Germinal center (tissue), 1 donor: ENCODE results near the gene EPB41.
"Not testable (repeated sequence)": the region's sequence is repeated elsewhere in the genome, so short reads cannot be mapped to it uniquely, and the experiment has no call there.

Experiments used
- DNase-seq: peaks from one replicate; pipeline ENCODE4 v3.0.0; 2012; ENCODE audit warnings: mixed read lengths, low spot score

EPB41 gene

DNA sequence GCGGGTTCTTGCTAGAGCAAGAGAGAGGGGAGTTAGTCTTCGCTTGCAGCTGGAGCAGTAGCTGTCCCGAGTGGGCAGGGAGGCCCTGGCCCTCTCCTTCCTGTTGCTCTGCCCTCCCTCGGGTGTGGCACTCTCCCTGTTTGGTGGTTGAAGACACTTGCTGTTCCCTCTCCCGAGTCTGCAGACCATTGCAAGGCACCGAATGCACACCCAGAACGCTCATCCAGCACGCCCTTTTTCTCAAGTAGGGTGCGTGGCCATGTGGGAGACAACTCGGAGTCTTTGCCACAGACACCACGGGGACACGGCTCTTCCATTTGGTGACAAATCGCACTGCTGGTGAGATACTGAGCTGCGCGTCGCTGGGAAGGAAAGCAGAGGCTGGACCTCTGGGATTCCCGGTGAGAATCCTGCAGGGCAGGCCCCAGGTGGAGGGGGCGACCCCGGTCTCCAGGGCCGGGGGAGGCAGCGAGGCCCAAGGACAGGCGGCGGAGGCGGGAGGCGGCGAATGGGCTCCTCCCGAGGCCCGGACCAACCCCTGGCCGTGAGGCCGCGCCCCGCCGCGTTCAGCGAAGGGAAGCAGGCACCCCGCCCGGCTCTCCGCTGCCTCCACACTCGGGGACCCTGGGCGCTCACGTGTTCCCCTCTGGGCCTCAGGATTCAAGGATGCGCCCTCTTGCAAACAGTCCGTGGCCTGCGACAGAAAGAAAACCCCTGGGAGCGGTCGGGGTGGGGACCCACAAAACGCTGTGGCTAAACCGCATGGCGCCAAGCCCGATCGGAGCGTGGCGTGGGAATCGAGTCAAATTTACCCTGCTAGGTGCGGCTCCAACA, 219.7 kb downstream of the EPB41 start:
- DNase-seq, result no peak

DNA sequence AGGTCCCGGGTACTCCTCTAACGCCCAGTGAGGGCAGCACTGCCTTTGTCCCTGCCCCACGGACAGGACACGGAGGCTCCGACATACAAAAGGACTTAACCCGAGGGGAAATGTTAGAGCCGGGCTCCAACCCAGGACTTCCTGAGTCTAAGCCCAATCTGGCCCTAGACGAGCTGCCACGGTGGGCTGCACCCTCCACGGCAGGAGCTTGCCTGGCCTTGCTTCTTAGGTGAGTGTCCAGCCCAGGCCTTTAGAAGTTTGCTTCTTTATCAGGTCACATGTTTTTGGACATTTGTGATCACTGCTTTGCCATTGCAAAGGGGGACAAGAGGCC, 220.3 kb downstream of the EPB41 start:
- DNase-seq, result no peak

DNA sequence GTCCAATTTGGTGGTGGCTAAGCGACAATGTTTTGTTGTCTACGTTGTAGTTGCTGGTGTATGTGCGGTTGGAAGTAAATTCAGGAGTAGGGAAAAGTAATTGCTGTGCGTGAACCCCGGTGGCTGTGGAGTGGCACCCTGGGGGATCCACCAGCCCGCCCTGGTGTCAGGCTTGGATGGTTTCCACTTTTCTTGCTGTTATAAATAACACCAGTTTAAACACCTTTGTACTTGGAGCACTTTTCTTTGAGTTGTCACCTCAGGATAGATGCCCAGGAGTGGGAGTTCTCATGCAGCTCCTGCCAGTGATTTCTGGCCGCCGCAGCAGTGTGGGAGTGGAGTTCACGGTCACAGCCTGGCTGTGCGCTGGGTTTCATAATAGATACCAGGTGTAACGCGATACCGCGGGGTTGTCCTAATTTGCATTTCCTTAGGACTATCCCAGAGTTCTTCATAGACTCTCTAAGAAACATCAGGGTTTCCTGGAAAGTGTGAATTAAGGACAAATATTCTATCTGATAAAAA, 222.1 kb downstream of the EPB41 start:
- no peak for DNase-seq

DNA sequence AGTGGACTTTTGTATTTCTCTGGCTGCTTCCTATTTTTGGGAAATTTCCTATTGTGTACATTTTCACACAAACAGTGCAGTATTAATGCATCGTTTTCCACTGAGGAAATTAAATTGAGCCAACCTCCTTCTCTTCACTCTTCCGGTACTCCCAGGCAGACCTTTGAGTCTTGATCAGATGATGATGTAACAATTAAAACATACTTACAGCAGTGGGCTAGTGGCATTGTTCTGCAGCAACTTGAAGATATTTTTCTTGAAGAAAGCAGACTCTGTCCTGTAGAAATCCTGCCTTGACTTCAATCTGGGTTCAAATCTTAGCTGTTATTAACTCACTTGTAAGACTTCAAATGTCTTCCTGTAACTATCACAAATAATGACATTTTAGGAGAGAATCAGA, 228.3 kb downstream of the EPB41 start:
- DNase-seq, result no peak

DNA sequence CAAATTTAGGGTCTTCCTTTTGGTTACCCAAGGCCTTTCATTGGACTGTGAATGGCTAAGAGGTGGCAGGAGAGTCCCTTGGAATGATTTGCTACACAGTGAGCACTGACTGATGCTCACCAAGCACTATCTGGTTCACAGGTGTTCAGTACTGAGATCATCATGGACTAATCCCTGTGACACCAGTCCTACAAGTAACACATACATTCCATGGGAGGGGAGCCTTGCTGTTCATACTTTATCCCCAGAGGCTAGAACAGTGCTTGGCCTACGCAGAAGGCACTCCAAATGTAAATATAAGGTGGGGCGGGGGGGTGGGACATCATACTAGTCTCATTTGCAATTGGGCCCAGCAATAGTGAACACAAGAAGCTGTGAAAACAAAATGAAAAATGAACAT, 229.8 kb downstream of the EPB41 start:
- no peak for DNase-seq

DNA sequence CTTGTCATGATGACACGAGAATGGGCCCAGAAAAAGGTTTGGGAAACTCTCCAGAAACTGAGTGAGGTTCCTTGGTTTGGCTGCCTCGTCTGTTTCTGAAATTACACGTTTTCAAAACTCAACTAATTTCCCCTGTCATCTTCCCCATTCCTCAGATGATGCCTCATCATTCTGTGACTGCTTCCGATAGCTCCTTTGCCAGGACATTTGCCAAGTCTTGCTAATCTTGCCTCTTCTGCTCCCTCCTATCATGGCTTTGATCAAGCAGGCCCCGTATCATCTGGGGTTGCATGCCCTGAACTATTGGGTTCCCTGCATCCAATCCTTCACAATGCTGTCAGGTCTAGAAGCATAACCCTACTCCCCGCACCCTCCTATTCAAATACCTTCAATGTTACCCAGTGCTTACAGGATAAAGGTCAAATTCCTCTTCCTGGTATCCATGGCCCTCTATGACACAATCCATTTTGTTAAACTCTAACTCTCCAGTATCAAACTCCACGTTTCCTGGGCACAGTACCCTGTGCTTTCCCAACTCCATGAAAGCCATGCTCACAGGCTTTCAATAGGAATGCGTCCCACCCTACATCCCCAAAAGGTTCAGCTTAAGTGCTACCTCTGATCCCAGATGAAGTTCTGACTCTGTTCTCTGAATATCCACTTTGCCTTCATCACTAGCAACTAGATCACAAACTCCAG, 231.5 kb downstream of the EPB41 start:
- DNase-seq, result no peak

DNA sequence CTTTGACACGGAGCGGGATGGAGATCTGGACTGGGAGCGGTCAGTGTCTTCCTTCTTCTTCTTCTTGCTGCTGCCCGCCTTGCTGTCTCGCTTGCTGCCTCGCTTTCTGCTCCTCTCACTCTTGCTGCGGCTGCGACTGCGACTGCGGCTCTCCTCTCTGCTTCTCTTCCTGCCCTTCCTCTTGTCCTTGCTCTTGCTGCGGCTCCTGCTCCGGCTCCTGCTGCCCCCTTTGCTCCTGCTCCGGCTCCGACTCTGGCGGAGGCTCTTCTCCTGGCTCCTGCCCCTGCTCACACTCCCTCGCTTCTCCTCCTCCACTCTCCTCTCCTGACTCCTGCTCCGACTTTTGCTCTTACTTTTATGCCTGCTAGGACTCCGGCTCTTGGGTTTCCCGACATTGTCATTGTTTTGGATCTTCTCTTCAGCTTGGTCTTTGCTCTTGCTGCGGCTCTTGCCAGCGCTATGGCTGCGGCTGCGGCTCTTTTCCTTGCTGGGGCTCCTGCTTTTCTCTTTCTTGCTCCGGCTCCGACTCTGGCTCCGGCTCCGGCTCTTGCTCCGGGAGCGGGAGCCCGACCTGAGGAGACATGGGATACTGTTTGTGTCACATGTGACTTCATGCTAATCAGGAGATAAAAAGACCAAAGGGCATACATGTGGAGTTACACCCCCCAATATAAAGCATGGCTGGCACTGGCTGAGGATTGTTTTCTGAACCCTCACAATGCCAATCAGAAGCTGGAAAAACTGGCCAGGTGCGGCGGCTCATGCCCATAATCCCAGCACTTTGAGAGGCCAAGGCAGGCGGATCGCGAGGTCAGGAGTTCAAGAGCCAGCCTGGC, 234.5 kb downstream of the EPB41 start:
- no peak for DNase-seq

DNA sequence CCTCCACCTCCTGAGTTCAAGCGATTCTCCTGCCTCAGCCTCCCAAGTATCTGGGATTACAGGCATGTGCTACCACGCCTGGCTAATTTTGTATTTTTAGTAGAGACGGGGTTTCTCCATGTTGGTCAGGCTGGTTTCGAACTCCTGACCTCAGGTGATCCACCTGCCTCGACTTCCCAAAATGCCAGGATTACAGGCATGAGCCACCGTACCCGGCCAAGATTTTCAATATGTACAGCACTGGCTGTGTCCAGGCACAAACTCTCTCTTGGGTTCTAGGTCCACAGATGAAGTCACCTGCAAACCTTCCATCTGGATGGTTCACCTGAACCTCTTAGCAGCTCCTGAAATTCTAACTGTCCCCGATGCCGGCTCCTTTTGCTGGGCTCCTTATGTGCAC, 236.0 kb downstream of the EPB41 start:
- not testable (repeated sequence) for DNase-seq

DNA sequence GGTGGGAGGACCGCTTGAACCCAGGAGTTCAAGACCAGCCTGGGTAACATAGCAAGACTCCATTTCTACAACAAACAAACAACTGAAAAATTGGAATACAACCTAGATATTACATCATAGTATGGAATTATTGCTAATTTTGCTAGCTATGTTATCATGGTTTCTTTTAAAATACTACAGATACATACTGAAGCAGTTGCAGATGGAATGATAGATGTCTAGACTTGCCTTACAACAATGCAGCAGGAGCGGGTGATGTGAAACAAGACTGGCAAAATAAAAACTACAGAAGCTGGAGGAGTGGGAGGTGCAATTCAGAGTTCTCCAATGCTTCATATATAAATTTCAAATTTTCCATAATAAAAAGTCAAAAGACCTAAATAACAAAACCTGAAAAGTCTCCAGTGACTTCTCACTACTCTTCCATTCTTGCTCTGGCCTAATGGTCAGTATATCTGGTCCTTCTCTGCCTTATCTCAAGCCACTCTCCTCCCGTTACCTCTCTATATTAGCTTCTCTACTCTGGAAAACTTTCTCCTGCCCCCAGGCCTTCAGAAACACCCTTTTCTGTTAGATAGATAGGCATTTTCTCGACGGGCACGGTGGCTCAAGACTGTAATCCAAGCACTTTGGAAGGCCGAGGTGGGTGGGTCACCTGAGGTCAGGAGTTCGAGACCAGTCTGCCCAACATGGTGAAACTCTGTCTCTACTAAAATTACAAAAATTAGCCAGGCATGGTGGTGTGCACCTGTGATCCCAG, 237.9 kb downstream of the EPB41 start:
- DNase-seq, result no peak

DNA sequence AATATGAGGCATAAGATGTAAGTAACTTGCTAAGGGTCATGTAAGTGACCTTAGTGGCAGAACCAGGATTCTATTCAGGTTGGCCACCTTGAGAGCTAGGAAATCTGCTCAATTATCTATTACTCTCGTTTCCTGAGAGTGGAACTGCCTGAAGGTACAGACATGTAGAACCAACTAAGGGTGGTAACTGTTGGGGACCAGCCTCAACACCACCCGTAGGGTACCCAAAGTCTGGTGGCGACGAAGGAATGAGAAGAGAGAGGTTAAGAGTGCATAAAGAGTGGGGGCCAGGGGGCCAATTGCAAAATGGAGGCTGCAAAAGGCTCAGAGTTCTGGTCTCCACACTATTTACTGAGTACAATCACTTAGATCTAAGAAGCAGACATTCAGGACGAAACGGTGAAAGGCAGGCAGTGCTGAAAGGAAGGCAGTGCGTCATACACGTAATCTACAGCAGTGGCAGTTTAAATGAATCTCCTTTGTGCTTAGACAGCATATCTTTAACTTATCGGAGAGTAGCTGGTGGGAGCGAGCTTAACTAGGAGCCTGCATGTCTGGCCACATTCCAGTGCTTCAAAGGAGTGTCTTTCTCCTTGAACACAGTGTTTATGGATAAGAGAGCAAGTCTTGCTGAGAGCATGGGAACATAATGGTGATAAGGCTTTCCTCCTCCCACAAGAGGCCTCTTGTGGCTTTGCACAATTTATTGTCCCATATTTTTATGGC, 242.3 kb downstream of the EPB41 start:
- no peak for DNase-seq

DNA sequence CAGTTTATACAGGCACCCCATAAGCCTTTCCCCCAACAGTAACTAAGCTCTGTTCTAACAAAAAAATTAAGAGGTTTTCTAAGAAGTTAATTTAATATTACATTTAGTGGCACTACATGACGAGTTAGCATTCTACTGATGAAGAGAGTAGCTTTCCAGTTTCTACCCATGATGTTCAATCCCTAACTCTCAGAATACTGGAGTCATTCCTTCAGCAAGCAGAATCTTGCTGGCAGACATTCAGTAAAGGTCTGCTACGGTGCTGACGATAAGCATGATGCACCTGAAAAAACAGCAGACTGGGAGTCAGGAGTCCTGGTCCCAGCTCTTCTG, 242.9 kb downstream of the EPB41 start:
- no peak for DNase-seq

DNA sequence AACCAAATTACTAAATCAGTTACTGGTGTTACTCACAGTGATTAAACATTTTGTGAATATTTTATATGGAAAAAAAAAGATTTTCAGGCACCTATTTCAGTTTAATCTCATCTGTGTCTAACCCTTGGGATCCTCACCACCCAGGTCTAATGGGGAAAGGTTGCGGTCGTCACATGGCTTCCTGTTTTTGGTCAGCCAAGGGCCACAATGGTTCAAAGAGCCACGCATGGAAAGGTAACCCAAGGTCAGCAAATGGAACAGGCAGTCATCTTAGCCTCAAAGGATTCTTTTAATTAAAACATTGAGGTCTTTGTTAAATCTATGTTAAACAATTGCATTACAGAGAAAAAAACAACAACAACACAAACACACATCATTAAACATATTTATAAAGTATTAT, 245.4 kb downstream of the EPB41 start:
- DNase-seq, result no peak

DNA sequence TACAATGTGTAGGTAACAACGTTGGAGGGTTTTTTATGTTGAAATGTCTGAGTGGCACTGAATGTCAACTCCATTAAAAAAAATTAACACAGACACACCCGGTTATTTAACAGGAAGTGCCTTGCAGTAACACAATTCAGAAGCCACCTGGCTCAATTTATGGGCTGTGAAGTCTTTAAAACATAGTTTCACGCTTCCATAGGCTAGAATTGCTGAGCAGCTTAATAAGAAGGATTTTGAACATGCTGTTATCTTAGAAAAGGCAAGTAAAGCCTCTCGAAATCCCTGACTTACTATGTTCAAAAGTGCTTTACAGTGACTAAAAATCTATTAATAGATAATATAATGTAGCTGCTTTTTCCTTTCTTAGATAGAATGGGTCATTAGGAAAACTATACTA, 247.7 kb downstream of the EPB41 start:
- DNase-seq, result no peak

DNA sequence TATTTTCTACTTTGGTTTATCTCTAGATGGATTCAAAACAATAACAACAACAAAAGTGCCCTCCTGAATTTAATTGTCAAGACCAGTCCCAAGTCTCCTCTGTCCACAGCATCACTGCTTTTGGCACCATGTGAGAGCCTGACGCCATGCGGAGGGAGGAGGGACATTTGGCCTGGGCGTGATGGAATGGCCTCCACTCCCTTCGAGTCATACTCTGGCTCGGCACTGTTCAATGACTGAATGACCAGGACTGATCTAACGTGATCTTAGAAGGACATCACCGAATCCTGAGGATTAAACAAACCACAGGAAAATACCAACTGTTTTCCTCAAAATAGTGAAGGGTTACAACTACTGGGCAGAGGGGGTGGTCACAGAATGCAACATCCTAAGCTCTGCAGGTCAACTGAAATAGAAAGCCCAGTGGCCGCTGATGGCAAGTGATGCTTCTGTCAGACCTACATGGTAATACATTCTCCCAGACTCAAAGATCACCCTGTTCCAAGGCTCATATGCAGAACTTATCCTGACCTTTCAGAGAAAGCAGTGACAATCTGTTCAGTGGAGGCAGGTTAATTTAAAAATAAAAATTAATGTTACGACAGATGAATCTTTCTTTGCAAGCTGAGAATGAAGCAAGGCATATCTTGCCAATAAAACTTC, 248.2 kb downstream of the EPB41 start:
- no peak for DNase-seq

DNA sequence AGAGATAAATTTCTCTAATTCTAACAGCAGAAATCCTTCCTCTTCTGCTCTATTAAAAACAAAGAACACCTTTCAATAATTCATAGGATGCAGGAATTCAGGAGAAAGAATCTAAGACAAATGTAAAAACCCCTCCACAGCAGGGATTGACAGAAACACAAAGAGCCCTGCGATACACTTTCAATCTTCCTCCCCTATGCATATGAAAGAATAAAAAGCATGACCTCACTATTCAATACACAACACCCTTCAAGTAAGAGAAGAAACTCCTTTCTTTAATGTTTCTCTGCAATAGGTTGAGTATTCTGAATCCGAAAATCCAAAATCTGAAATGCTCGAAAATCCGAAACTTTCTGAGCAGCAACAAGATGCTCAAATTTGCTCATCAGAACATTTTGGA, 250.2 kb downstream of the EPB41 start:
- DNase-seq, result no peak

DNA sequence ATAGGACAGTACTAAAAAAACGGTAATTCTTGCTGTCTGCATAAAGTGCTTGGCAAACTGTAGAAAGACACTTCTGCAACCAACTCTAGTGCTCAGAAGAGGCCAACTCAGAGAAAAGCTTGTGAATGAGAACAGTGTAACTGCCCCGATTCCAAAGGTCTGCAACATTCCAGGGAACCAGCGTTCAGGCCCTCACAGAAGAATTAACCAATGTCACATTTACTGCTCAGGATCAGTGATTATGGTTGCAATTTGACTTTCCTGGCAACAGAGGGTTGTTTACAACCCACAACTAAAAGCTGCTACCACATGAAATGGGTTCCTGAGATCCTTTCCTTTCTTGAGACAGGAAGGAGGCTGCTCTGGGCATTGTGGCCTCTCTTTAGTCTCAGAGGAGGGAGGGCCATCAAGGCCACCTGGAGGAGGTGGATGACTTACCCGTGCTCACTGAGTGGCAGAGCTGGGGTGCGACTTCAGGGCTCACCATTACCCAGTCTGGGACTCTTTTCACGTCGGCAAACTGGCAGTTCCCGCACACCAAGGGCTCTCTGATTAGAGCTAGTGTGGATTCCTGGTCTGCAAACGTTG, 252.0 kb downstream of the EPB41 start:
- no peak for DNase-seq

DNA sequence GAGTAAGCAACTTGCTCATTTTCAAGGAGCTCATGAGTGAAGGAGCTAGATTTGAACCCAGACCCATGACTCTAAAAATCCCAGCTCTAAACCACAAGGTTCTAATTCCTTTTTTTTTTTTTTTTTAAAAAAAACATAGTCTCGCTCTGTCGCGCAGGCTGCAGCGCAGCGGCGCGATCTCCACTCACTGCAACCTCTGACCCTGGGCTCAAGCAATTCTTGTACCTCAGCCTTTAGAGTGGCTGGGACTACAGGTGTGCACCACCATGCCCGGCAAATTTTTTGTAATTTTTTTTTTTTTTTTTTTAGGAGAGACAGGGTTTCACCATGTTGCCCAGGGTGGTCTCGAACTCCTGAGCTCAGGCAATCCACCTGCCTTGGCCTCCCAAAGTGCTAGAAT, 253.5 kb downstream of the EPB41 start:
- no peak for DNase-seq
